ENCODE results near the gene ACTN3. TPM values are rescaled to one million over a fixed set of nuclear protein-coding genes. Genes with fewer than 3 reads are reported as not detected.

The ACTN3 gene
- total RNA-seq, 4 donors from 2014 or later, result not detected

GRCh38 chr11:66510271-66510989 is 36.3 kb upstream of the ACTN3 start, which contains the start of gene BBS1:
Gene BBS1, plus strand, starts transcription at chr11:66510635. Its CDS starts 25 bp downstream, at chr11:66510660.
- Histone ChIP-seq H3K4me3 (peak within 1 kb of the TSS; percentile 83 to 87), H3K27me3 (no peaks in the 10 kb centered on the region), H3K9me3 (no peaks in the 10 kb centered on the region), H3K27ac (peak within 1 kb of the TSS; percentile 1 to 74 (median 53)), H3K4me1 (peaks cover 0 to 22% (median 7%) of the 10 kb centered on the region in 3 donors), H3K36me3 (peaks cover 0 to 38% of the 10 kb centered on the region in 2 donors)
- TF ChIP-seq CTCF (IDR thresholded peaks at IDR 0.05) (peak in 1 of 4 experiments; percentile 22), EP300 (IDR thresholded peaks at IDR 0.05) (no peak), POLR2A (IDR thresholded peaks at IDR 0.05) (peak in 1 of 2 donors; percentile 49), POLR2AphosphoS5 (IDR thresholded peaks at IDR 0.05) (peak; percentile 71)
- peak; percentile 96 for ATAC-seq
- 0% methylated on average over 2 to 6 of the region's 31 CpGs for WGBS, 2 donors (ENCODE audit: low coverage in 1 of 2)

GRCh38 chr11:66510990-66511339 is 35.7 kb upstream of the ACTN3 start:
- H3K4me3 ChIP-seq, result peak overlapping the region; percentile 83 to 87
- H3K27me3 ChIP-seq, result no peaks in the 10 kb centered on the region
- TF ChIP-seq EP300 (IDR thresholded peaks at IDR 0.05) (no peak), CTCF (IDR thresholded peaks at IDR 0.05) (no peak), POLR2AphosphoS5 (IDR thresholded peaks at IDR 0.05) (no peak), POLR2A (IDR thresholded peaks at IDR 0.05) (no peak)
- WGBS, 2 donors (ENCODE audit: low coverage in 1 of 2), result 0 to 6% methylated on average over 1 to 5 of the region's 5 CpGs
- peak overlapping the region; percentile 1 to 74 (median 53) for H3K27ac ChIP-seq
- H3K9me3 ChIP-seq, result no peaks in the 10 kb centered on the region
- H3K4me1 ChIP-seq, result peaks cover 0 to 22% (median 7%) of the 10 kb centered on the region in 3 donors
- ATAC-seq, result no peak
- H3K36me3 ChIP-seq, result peaks cover 0 to 43% of the 10 kb centered on the region in 2 donors

- Histone ChIP-seq H3K27ac (no peak overlapping the region), H3K4me3 (no peak overlapping the region), H3K4me1 (no peaks in the 10 kb centered on the region), H3K27me3 (no peaks in the 10 kb centered on the region), H3K9me3 (no peaks in the 10 kb centered on the region), H3K36me3 (peaks cover 0 to 83% of the 10 kb centered on the region in 2 donors)
- no peak for ATAC-seq
- 74% methylated on average over 8 of the region's 11 CpGs; no CpG with 5 or more reads in 1 of the 2 donors for WGBS, 2 donors (ENCODE audit: low coverage in 1 of 2)
- TF ChIP-seq CTCF (IDR thresholded peaks at IDR 0.05) (no peak), POLR2AphosphoS5 (IDR thresholded peaks at IDR 0.05) (no peak), POLR2A (IDR thresholded peaks at IDR 0.05) (no peak), EP300 (IDR thresholded peaks at IDR 0.05) (no peak)
These were observed 23.1 kb upstream of the ACTN3 start for GRCh38 chr11:66523611-66524010.

GRCh38 chr11:66524304-66525040 is 22.2 kb upstream of the ACTN3 start:
- H3K4me3 ChIP-seq, result no peak overlapping the region
- no peak overlapping the region for H3K27ac ChIP-seq
- H3K27me3 ChIP-seq, result no peaks in the 10 kb centered on the region
- no peaks in the 10 kb centered on the region for H3K4me1 ChIP-seq
- H3K36me3 ChIP-seq, result peaks cover 0 to 83% of the 10 kb centered on the region in 2 donors
- TF ChIP-seq POLR2AphosphoS5 (IDR thresholded peaks at IDR 0.05) (no peak), CTCF (IDR thresholded peaks at IDR 0.05) (no peak), POLR2A (IDR thresholded peaks at IDR 0.05) (no peak), EP300 (IDR thresholded peaks at IDR 0.05) (no peak)
- ATAC-seq, result no peak
- 79% methylated on average over 10 of the region's 10 CpGs; no CpG with 5 or more reads in 1 of the 2 donors for WGBS, 2 donors (ENCODE audit: low coverage in 1 of 2)
- H3K9me3 ChIP-seq, result no peaks in the 10 kb centered on the region
